ENCODE data around the gene SLC29A3.
"Not testable (repeated sequence)": the region's sequence is repeated elsewhere in the genome, so short reads cannot be mapped to it uniquely, and the experiment has no call there.

Gene SLC29A3

GRCh38 chr10:71348850-71349249 lies 29.8 kb downstream of the SLC29A3 start:
- no peak for DNase-seq

- DNase-seq = peak; percentile 95
Measured at GRCh38 chr10:71349406-71349805, 30.3 kb downstream of the SLC29A3 start.

GRCh38 chr10:71351087-71351486 lies 32.0 kb downstream of the SLC29A3 start:
- DNase-seq = no peak

- DNase-seq = no peak
Measured at GRCh38 chr10:71351628-71352319, 32.7 kb downstream of the SLC29A3 start.

- DNase-seq = no peak
Measured at GRCh38 chr10:71353639-71354038, 34.6 kb downstream of the SLC29A3 start.

- no peak for DNase-seq
Measured at GRCh38 chr10:71354776-71355175, 35.7 kb downstream of the SLC29A3 start.

GRCh38 chr10:71355886-71356285 lies 36.8 kb downstream of the SLC29A3 start:
- DNase-seq = no peak

- DNase-seq = peak; percentile 83
Measured at GRCh38 chr10:71357792-71358265, 38.8 kb downstream of the SLC29A3 start.

GRCh38 chr10:71358277-71358676 lies 39.2 kb downstream of the SLC29A3 start:
- no peak for DNase-seq

GRCh38 chr10:71358906-71359305 lies 39.8 kb downstream of the SLC29A3 start:
- DNase-seq = not testable (repeated sequence)

GRCh38 chr10:71359364-71360046 lies 40.4 kb downstream of the SLC29A3 start:
- no peak for DNase-seq

GRCh38 chr10:71360735-71361134 lies 41.7 kb downstream of the SLC29A3 start:
- DNase-seq = no peak

- DNase-seq = no peak
Measured at GRCh38 chr10:71361581-71361980, 42.5 kb downstream of the SLC29A3 start.

GRCh38 chr10:71362141-71362540 lies 43.1 kb downstream of the SLC29A3 start:
- DNase-seq = no peak

GRCh38 chr10:71363936-71364335 lies 44.9 kb downstream of the SLC29A3 start:
- no peak for DNase-seq

GRCh38 chr10:71365366-71365765 lies 46.3 kb downstream of the SLC29A3 start:
- no peak for DNase-seq

- no peak for DNase-seq
Measured at GRCh38 chr10:71366690-71367089, 47.6 kb downstream of the SLC29A3 start.

- no peak for DNase-seq
Measured at GRCh38 chr10:71367271-71367670, 48.2 kb downstream of the SLC29A3 start.

- DNase-seq = no peak
Measured at GRCh38 chr10:71368176-71368575, 49.1 kb downstream of the SLC29A3 start.

GRCh38 chr10:71368643-71369042 lies 49.6 kb downstream of the SLC29A3 start:
- DNase-seq = no peak

- DNase-seq = no peak
Measured at GRCh38 chr10:71369602-71370001, 50.5 kb downstream of the SLC29A3 start.

- no peak for DNase-seq
Measured at GRCh38 chr10:71370031-71370430, 51.0 kb downstream of the SLC29A3 start.

- DNase-seq = no peak
Measured at GRCh38 chr10:71371750-71372166, 52.7 kb downstream of the SLC29A3 start.

GRCh38 chr10:71372882-71373495 lies 53.9 kb downstream of the SLC29A3 start:
- no peak for DNase-seq

Data from islet precursor cell (in vitro differentiated cells).